HG03460 (cell line): ENCODE data around the gene MOV10.
"Not testable (repeated sequence)": the region's sequence is repeated elsewhere in the genome, so short reads cannot be mapped to it uniquely, and the experiment has no call there.

Source experiments
- ATAC-seq: cut with Tn5 transposase; IDR thresholded peaks from one replicate; pipeline ENCODE4 v1.9.1; 2021; ENCODE audit not compliant: unreplicated experiment

Gene MOV10

GRCh38 chr1:112713466-112714312, 39.2 kb downstream of the MOV10 start:
- ATAC-seq, result peak; percentile 34

- ATAC-seq, result peak; percentile 1
Measured at GRCh38 chr1:112714313-112715263, 40.1 kb downstream of the MOV10 start.

GRCh38 chr1:112715264-112716053, 41.0 kb downstream of the MOV10 start, which contains the start of gene PPM1J:
Gene PPM1J, minus strand, starts transcription at chr1:112715332. Its CDS starts 31 bp downstream, at chr1:112715301.
- ATAC-seq, result peak; percentile 73

GRCh38 chr1:112716133-112716720, 41.8 kb downstream of the MOV10 start:
- ATAC-seq, result no peak

GRCh38 chr1:112717263-112717873, 42.9 kb downstream of the MOV10 start:
- no peak for ATAC-seq

GRCh38 chr1:112718691-112719418, 44.4 kb downstream of the MOV10 start:
- no peak for ATAC-seq

- ATAC-seq, result no peak
Measured at GRCh38 chr1:112719706-112720105, 45.2 kb downstream of the MOV10 start.

GRCh38 chr1:112720800-112721199, 46.3 kb downstream of the MOV10 start:
- ATAC-seq, result no peak

- not testable (repeated sequence) for ATAC-seq
Measured at GRCh38 chr1:112721294-112721693, 46.8 kb downstream of the MOV10 start.

GRCh38 chr1:112721966-112722524, 47.6 kb downstream of the MOV10 start:
- no peak for ATAC-seq

- ATAC-seq, result no peak
Measured at GRCh38 chr1:112722601-112723510, 48.4 kb downstream of the MOV10 start.

- no peak for ATAC-seq
Measured at GRCh38 chr1:112723511-112723839, 49.0 kb downstream of the MOV10 start.

GRCh38 chr1:112724240-112724639, 49.8 kb downstream of the MOV10 start:
- not testable (repeated sequence) for ATAC-seq

- ATAC-seq, result no peak
Measured at GRCh38 chr1:112727716-112728115, 53.3 kb downstream of the MOV10 start.

- not testable (repeated sequence) for ATAC-seq
Measured at GRCh38 chr1:112728306-112728971, 54.0 kb downstream of the MOV10 start.

- ATAC-seq, result not testable (repeated sequence)
Measured at GRCh38 chr1:112729011-112729410, 54.6 kb downstream of the MOV10 start.

GRCh38 chr1:112729909-112730308, 55.5 kb downstream of the MOV10 start:
- ATAC-seq, result no peak

GRCh38 chr1:112731451-112731850, 57.0 kb downstream of the MOV10 start:
- ATAC-seq, result no peak
